RCC 7860 (cell line): ENCODE measurements around the gene MYRIP.

Experiments
- DNase-seq: peaks from one replicate; pipeline ENCODE4 v3.0.0-alpha.2; 2015; ENCODE audit warnings: low spot score
- FAIRE-seq: peaks from 2 replicates; lab custom pipeline; 2012; peaks lifted over from hg19 to GRCh38; lab: Jason Lieb, UNC

Gene MYRIP

DNA sequence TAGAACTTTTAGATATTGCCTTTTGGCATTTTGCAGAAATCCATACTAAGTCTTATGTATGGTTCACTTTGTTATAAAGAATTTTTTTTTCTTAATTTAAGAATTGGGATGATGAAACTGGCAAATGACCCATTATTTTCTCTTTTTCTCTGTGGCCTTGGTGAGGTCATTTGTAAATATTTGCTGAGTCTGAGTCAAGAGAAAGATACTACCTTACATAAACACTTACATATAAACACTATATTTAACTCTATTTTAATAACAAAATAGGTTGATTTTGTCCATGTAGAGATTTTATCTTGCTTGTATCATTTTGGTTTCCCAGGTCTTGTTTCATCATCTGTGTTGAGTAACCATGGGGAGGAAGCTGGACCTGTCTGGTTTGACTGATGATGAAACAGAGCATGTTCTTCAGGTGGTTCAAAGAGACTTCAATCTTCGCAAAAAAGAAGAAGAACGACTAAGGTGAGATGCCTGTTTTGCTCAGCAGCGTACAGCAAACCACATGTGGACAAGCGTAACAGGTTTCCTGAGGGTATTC lies 91.1 kb downstream of the MYRIP start:
- FAIRE-seq: no peak
- no peak for DNase-seq

- no peak for FAIRE-seq
- no peak for DNase-seq
Observed at GRCh38 chr3:39903253-39903652, 93.8 kb downstream of the MYRIP start.

DNA sequence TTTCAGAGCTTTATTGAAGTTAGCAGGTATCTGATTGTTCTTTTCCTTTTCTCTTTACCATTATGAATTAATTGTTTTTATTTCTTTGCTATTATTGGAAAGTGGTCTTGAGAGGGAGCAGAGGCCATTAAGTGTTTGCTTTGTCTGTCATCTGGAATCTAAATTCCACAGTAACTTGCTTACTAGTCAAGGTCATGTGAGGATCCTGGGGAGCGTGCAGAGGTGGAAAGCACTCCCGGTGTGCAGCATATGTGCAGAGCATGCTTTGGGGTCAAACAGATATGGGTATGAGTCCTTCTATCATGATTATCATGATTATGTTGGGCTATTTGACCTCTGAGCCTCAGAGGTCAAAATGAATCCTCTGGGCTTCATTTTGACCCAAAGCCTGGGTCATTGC lies 96.4 kb downstream of the MYRIP start:
- DNase-seq (no peak), FAIRE-seq (no peak)

DNA sequence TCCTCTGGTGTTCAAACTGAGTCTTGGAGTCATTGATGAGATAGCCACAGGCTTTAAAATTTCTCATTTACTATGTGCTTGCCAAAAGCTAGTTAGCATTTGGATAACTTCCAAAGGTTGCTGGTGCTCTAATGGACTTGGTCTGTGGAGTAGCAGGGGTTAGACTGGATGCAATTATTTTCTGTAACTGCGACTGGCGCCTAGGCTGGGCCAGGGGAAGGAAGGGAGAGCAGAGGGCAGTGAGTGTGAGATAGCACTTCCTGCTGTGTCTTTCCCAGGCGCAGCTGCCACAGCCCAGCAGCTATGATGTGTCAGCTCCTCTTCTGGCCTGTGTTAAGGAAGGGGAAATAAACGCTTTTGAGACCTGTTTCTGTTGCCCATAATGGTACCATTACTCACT lies 98.6 kb downstream of the MYRIP start:
- no peak for DNase-seq
- FAIRE-seq: no peak

DNA sequence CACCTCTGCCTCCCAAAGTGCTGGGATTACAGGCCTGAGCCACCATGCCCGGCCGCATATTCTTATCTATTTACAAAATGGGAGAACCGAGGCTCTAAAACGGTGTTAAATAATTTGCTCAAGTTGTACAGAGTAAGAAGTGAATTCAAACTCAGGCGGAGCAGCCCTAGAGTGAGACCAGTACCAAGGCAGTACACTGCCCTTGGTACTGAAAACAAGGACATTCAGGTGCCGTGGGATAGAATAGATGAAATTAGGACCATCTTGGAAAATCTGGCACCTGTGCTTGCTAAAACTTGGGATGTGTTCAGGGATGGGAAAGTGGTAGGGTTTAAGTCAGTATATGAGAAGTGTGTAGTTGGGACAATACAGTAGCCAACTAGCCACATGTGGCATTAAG lies 100.7 kb downstream of the MYRIP start:
- FAIRE-seq (no peak), DNase-seq (no peak)

- peak; percentile 30 for FAIRE-seq
- peak; percentile 43 for DNase-seq
Observed at GRCh38 chr3:39910826-39911464, 101.5 kb downstream of the MYRIP start.

- no peak for DNase-seq
- FAIRE-seq: no peak
Observed at GRCh38 chr3:39911465-39912309, 102.3 kb downstream of the MYRIP start.

- FAIRE-seq (no peak), DNase-seq (no peak)
Observed at GRCh38 chr3:39915027-39915426, 105.6 kb downstream of the MYRIP start.

DNA sequence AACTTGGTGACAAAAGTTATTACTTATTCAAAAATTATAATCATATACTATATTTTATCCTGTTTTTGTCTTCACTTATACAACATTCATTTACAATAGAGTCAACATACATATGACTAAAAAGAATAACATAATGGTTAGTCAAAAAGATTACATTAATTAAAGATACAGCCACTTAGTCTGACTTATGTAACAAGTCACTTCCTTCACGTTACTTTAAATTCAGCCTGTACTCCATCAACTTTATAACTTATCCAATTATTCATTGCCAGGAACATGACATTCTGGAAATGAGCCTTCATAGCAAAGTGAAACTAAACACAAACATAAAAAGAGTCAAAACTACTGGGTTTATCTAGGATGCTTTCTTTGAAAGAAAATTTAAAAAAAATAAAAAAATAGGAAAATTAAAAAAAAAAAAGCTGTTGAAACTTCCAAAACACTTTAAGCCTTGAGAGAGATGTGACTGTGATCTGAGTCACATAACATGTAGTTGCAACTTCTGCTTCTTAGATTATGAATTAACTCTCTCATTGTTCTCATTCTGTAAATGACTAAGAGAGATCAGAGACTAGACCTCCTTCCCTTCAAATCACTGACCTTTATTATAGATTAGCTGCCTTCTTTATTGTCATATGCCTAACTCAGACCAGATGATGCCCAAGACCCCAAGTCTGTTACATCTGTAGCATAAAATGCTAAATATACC lies 107.8 kb downstream of the MYRIP start:
- DNase-seq: peak; percentile 51

DNA sequence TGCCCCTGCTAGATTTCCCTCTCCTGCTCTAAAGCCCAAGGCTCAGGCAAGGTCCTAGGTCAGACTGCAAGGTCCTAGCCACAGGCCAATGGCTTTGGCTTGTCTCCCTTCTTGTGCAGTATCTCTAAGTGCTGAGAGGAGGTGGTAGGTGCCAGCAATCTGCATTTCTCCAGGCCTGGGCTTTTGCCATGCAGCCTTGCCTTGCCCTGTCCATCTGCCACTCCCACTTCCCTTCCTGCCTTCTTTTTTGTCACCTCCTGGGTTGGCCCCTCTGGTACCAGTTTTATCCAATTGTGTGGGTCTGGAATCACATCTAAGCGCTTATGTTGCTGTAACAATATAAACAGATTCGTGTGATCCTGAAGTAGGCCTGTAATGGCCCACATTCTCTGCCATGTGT lies 109.9 kb downstream of the MYRIP start:
- no peak for DNase-seq
- no peak for FAIRE-seq

More for the DNA sequence above, 107.8 kb downstream of the MYRIP start:
- FAIRE-seq: peak; percentile 89

DNA sequence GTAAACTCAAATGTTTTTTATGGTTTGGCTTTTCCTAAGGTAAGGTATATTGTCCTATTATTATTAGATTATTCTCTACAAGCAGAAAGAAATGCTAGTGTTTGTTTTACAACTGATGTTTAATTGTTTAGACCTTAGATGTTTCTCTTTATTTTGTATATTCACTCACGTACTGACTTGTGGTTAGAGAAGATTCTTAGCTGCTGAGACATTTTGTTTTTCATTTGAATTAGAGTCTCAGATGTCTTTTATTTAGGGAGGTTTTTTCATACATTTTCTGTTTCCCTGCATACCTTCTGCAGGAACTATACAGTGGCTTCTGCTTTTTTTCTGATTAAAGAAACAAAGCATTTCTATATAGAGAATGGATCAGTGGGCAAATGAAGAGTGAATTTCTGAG lies 110.9 kb downstream of the MYRIP start:
- DNase-seq (no peak), FAIRE-seq (no peak)

- no peak for FAIRE-seq
- no peak for DNase-seq
Observed at GRCh38 chr3:39927479-39927878, 118.1 kb downstream of the MYRIP start.

GRCh38 chr3:39933986-39934693 lies 124.7 kb downstream of the MYRIP start:
- FAIRE-seq (no peak), DNase-seq (no peak)

- no peak for FAIRE-seq
Observed at GRCh38 chr3:39934696-39935095, 125.3 kb downstream of the MYRIP start.

GRCh38 chr3:39935261-39935660 lies 125.9 kb downstream of the MYRIP start:
- no peak for DNase-seq
- no peak for FAIRE-seq

More at GRCh38 chr3:39934696-39935095, 125.3 kb downstream of the MYRIP start:
- no peak for DNase-seq

DNA sequence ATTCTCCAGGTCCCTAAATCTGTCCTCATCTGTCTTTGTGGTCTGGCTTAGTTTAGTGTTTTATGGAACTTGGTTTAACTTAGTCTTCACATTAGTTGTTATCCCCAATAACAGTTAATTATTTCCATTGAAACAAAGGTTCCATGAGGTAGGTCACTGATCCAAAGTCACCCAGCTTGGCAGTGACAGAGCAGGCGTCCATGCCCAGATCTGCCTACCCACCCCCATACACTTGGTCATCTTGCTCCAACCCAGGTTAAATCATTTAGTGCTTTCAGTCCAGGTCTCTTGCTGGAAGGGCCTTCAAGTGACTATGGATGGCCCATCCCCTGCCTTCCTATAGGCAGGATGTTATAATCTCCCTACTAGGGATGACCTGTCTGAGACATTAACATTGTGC lies 127.4 kb downstream of the MYRIP start:
- no peak for DNase-seq
- FAIRE-seq: no peak

DNA sequence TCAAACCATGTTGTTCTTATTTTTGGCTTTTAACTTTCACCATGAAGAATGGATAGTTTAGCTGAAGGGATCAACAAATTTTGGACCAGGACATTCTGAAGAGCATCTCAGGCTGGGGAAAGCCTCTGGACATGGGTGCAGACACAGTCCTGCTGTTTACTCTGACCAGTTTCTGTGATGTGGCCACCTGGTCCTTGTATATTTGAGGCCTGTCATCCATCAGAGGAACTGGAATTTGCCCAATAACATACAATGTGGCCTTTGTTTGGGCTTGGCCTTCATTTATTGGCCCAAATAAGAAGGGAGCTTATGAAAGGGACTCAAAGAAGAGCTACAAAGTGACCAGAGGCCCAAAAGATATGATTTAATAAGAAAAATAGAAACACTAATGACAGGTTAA lies 127.9 kb downstream of the MYRIP start:
- FAIRE-seq: no peak
- DNase-seq: no peak

- DNase-seq (no peak), FAIRE-seq (no peak)
Observed at GRCh38 chr3:39937874-39938273, 128.5 kb downstream of the MYRIP start.

DNA sequence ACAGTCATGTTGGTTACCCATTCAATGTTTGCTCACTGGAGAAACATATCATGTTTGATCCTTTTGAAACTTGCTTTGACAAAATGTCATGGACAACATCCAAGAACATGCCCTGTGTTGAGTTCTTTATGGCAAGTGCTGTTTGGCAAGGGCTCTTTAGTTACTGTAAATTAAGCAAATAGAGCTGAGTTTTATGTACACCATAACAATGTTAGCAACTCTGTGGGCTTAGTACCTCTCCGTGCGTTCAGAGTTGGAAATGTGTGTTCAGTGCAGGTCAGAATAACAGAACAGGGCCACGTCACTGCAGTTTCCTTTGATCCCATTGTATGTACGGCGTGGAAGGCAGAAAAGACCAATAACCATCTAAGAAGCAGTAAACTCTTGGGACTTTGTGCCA lies 132.5 kb downstream of the MYRIP start:
- FAIRE-seq (no peak), DNase-seq (no peak)

- DNase-seq (no peak), FAIRE-seq (no peak)
Observed at GRCh38 chr3:39960515-39961191, 151.2 kb downstream of the MYRIP start.
